Activated CD4-positive, alpha-beta T cell treated with anti-CD3 and anti-CD28 coated beads, Interleukin-2, amount 50 U/mL, for 16 hours (primary cell): ENCODE data around the gene ATE1.
A peak's percentile ranks its signal among the peaks of the same experiment; 100 is the strongest.

Experiments used
- DNase-seq: peaks from one replicate; pipeline ENCODE4 v3.0.0-alpha.2; 2020

Gene ATE1

GRCh38 chr10:121864653-121865052, 63.2 kb downstream of the ATE1 start:
- no peak for DNase-seq

- no peak for DNase-seq
Observed at GRCh38 chr10:121864168-121864567, 63.7 kb downstream of the ATE1 start.

- no peak for DNase-seq
Observed at GRCh38 chr10:121862649-121863048, 65.2 kb downstream of the ATE1 start.

- DNase-seq, result no peak
Observed at GRCh38 chr10:121862042-121862441, 65.8 kb downstream of the ATE1 start.

- no peak for DNase-seq
Observed at GRCh38 chr10:121860810-121861209, 67.0 kb downstream of the ATE1 start.

- DNase-seq, result no peak
Observed at GRCh38 chr10:121854809-121855445, 72.9 kb downstream of the ATE1 start.

GRCh38 chr10:121853950-121854349, 73.9 kb downstream of the ATE1 start:
- DNase-seq, result no peak

- DNase-seq, result no peak
Observed at GRCh38 chr10:121851786-121852185, 76.0 kb downstream of the ATE1 start.

- DNase-seq, result no peak
Observed at GRCh38 chr10:121848082-121848481, 79.7 kb downstream of the ATE1 start.

GRCh38 chr10:121846555-121846954, 81.3 kb downstream of the ATE1 start:
- no peak for DNase-seq

- DNase-seq, result peak; percentile 79
Observed at GRCh38 chr10:121845044-121845784, 82.6 kb downstream of the ATE1 start.

- no peak for DNase-seq
Observed at GRCh38 chr10:121844537-121844936, 83.3 kb downstream of the ATE1 start.

- no peak for DNase-seq
Observed at GRCh38 chr10:121843379-121843778, 84.5 kb downstream of the ATE1 start.

- DNase-seq, result no peak
Observed at GRCh38 chr10:121841862-121842261, 86.0 kb downstream of the ATE1 start.

- DNase-seq, result no peak
Observed at GRCh38 chr10:121838931-121839330, 88.9 kb downstream of the ATE1 start.

GRCh38 chr10:121838149-121838548, 89.7 kb downstream of the ATE1 start:
- no peak for DNase-seq

GRCh38 chr10:121836171-121836570, 91.7 kb downstream of the ATE1 start:
- no peak for DNase-seq

- DNase-seq, result no peak
Observed at GRCh38 chr10:121835376-121835775, 92.5 kb downstream of the ATE1 start.

GRCh38 chr10:121834757-121835156, 93.1 kb downstream of the ATE1 start:
- no peak for DNase-seq

- DNase-seq, result no peak
Observed at GRCh38 chr10:121833387-121833786, 94.4 kb downstream of the ATE1 start.

- DNase-seq, result no peak
Observed at GRCh38 chr10:121832647-121833046, 95.2 kb downstream of the ATE1 start.

- DNase-seq, result no peak
Observed at GRCh38 chr10:121831777-121832176, 96.1 kb downstream of the ATE1 start.

- DNase-seq, result no peak
Observed at GRCh38 chr10:121831237-121831636, 96.6 kb downstream of the ATE1 start.

GRCh38 chr10:121830101-121830500, 97.7 kb downstream of the ATE1 start:
- DNase-seq, result no peak

- DNase-seq, result peak; percentile 64
Observed at GRCh38 chr10:121828045-121828444, 99.8 kb downstream of the ATE1 start.
